H1 (cell line): ENCODE results near the gene ZNF45. TPM values are rescaled to one million over a fixed set of nuclear protein-coding genes. Genes with fewer than 3 reads are reported as not detected.

ENCODE experiments used
- CTCF ChIA-PET: fragments of 300-600 bp; sonication (Branson Sonifier 250); formaldehyde crosslinking; loops from one replicate; lab custom pipeline; 2021; ENCODE audit not compliant: partially characterized antibody; lab: Charles Lee
- POLR2A ChIA-PET: fragments of 300-600 bp; sonication (Branson Sonifier 250); formaldehyde crosslinking; loops from one replicate; lab custom pipeline; 2021; ENCODE audit warnings: inconsistent platforms; ENCODE audit not compliant: partially characterized antibody; lab: Charles Lee
- DNase-seq, 2 experiments: peaks; one replicate each; pipeline versions ENCODE4 v3.0.0 to v3.0.0-alpha.2; 2010 to 2022; ENCODE audit warnings: low spot score in 2 of 2, low read depth in 1 of 2, mixed read lengths in 1 of 2
- FAIRE-seq: peaks from 2 replicates; lab custom pipeline; 2011; peaks lifted over from hg19 to GRCh38; lab: Jason Lieb, UNC
- H2AFZ ChIP-seq: 2 replicates; pipeline ENCODE4 v1.8.1; 2012; ENCODE audit warnings: low read length, inconsistent platforms
- H2AK5ac ChIP-seq: 2 replicates; pipeline ENCODE4 v1.6.1; 2013; ENCODE audit warnings: low read depth, low read length
- H2BK120ac ChIP-seq: replicated peaks from 2 replicates; pipeline ENCODE3; 2013; ENCODE audit warnings: low read depth, low read length, inconsistent platforms
- H2BK12ac ChIP-seq: 2 replicates; pipeline ENCODE4 v1.6.1; 2013; ENCODE audit warnings: low read depth, low read length
- H2BK15ac ChIP-seq: 2 replicates; pipeline ENCODE4 v1.6.1; 2013; ENCODE audit warnings: low read length
- H2BK20ac ChIP-seq: 2 replicates; pipeline ENCODE4 v1.6.1; 2013; ENCODE audit warnings: low read length
- H2BK5ac ChIP-seq: 2 replicates; pipeline ENCODE4 v1.6.1; 2013; ENCODE audit warnings: low read depth, low read length
- H3K14ac ChIP-seq: 2 replicates; pipeline ENCODE4 v1.6.1; 2013; ENCODE audit warnings: inconsistent platforms; ENCODE audit not compliant: insufficient read length
- H3K18ac ChIP-seq: 2 replicates; pipeline ENCODE4 v1.6.1; 2013; ENCODE audit warnings: low read length; ENCODE audit errors: extremely low read depth
- H3K23ac ChIP-seq: 2 replicates; pipeline ENCODE4 v1.6.1; 2013; ENCODE audit warnings: inconsistent platforms; ENCODE audit not compliant: insufficient read length
- H3K23me2 ChIP-seq: 2 replicates; pipeline ENCODE4 v1.6.1; 2013; ENCODE audit warnings: low read depth, low read length
- H3K27ac ChIP-seq: 2 replicates; pipeline ENCODE4 v1.6.1; 2011; ENCODE audit warnings: low read depth, low read length, inconsistent platforms
- H3K27me3 ChIP-seq, 4 experiments: replicated peaks in 1 of 4; 1 replicate in 1 of 4; 2 replicates in 3 of 4; pipeline versions ENCODE4 v1.6.1 to v1.8.1; 2011 to 2013; ENCODE audit warnings: low read length in 3 of 4, mild to moderate bottlenecking in 3 of 4, inconsistent platforms in 2 of 4, mixed read lengths in 2 of 4, moderate library complexity in 1 of 4; ENCODE audit not compliant: control insufficient read depth in 3 of 4, insufficient read depth in 3 of 4; ENCODE audit errors: extremely low read depth in 1 of 4
- H3K36me3 ChIP-seq, 4 experiments: 2 replicates each; pipeline versions ENCODE4 v1.6.1 to v1.8.1; 2011 to 2013; ENCODE audit warnings: mild to moderate bottlenecking in 4 of 4, low read length in 3 of 4, moderate library complexity in 2 of 4, control low read depth in 1 of 4, inconsistent platforms in 1 of 4; ENCODE audit not compliant: insufficient read depth in 4 of 4, control insufficient read depth in 2 of 4
- H3K4ac ChIP-seq: replicated peaks from 2 replicates; pipeline ENCODE3; 2013; ENCODE audit warnings: low read length, low read depth, mixed read lengths, inconsistent platforms; ENCODE audit not compliant: insufficient read length
- H3K4me1 ChIP-seq, 4 experiments: replicated peaks in 1 of 4; 1 replicate in 1 of 4; 2 replicates in 3 of 4; pipeline versions ENCODE4 v1.6.1 to v1.8.1; 2011 to 2013; ENCODE audit warnings: low read length in 3 of 4, inconsistent platforms in 2 of 4, mixed read lengths in 1 of 4; ENCODE audit not compliant: insufficient read depth in 4 of 4, control insufficient read depth in 3 of 4
- H3K4me2 ChIP-seq, 2 experiments: 2 replicates each; pipeline versions ENCODE4 v1.6.1 to v1.8.1; 2011 to 2013; ENCODE audit warnings: low read depth in 2 of 2, low read length in 2 of 2, control low read depth in 1 of 2, inconsistent platforms in 1 of 2, mild to moderate bottlenecking in 1 of 2; ENCODE audit not compliant: insufficient read depth in 1 of 2
- H3K4me3 ChIP-seq, 4 experiments: fragments of 200-600, 300-600 bp in 1 of 4; sonication (generic), shearing (Covaris generic), sonication (Bioruptor Twin) in 1 of 4; 2 replicates each; pipeline versions ENCODE4 v1.5.1 to v1.8.1; 2011 to 2016; ENCODE audit warnings: low read length in 4 of 4, low read depth in 3 of 4, control low read depth in 2 of 4, inconsistent platforms in 2 of 4, mild to moderate bottlenecking in 2 of 4, mixed read lengths in 1 of 4, moderate library complexity in 1 of 4; ENCODE audit not compliant: insufficient read depth in 2 of 4; ENCODE audit errors: extremely low read depth in 1 of 4
- H3K56ac ChIP-seq: replicated peaks from 2 replicates; pipeline ENCODE3; 2013; ENCODE audit warnings: low read depth, mild to moderate bottlenecking, mixed read lengths, low read length, inconsistent platforms; ENCODE audit not compliant: insufficient read length
- H3K79me1 ChIP-seq: 2 replicates; pipeline ENCODE4 v1.6.1; 2013; ENCODE audit warnings: low read depth, low read length, control low read depth
- H3K79me2 ChIP-seq, 2 experiments: 2 replicates each; pipeline versions ENCODE4 v1.6.1 to v1.8.1; 2012 to 2013; ENCODE audit warnings: low read length in 2 of 2, mild to moderate bottlenecking in 2 of 2, inconsistent platforms in 1 of 2; ENCODE audit not compliant: insufficient read depth in 2 of 2, control insufficient read depth in 1 of 2
- H3K9ac ChIP-seq, 4 experiments: replicated peaks in 1 of 4; 1 replicate in 1 of 4; 2 replicates in 3 of 4; pipeline versions ENCODE4 v1.6.1 to v1.8.1; 2011 to 2013; ENCODE audit warnings: low read depth in 3 of 4, low read length in 3 of 4, control low read depth in 2 of 4, mild to moderate bottlenecking in 2 of 4, moderate library complexity in 2 of 4, inconsistent platforms in 1 of 4; ENCODE audit errors: extremely low read depth in 1 of 4
- H3K9me3 ChIP-seq, 2 experiments: 2 replicates each; pipeline versions ENCODE4 v1.6.1 to v1.8.1; 2012 to 2013; ENCODE audit warnings: mild to moderate bottlenecking in 2 of 2, moderate library complexity in 2 of 2, control low read depth in 1 of 2, inconsistent platforms in 1 of 2, low read depth in 1 of 2, low read length in 1 of 2, mixed read lengths in 1 of 2; ENCODE audit not compliant: insufficient read depth in 2 of 2
- H4K20me1 ChIP-seq, 2 experiments: replicated peaks in 1 of 2; 2 replicates each; pipeline versions ENCODE3 to v1.8.1; 2011 to 2013; ENCODE audit warnings: inconsistent platforms in 2 of 2, low read length in 2 of 2, mild to moderate bottlenecking in 1 of 2; ENCODE audit not compliant: insufficient read depth in 2 of 2, control insufficient read depth in 1 of 2
- H4K5ac ChIP-seq: 2 replicates; pipeline ENCODE4 v1.6.1; 2013; ENCODE audit warnings: low read length, low read depth, mixed read lengths, inconsistent platforms; ENCODE audit not compliant: insufficient read length
- H4K8ac ChIP-seq: 2 replicates; pipeline ENCODE4 v1.8.0; 2013; ENCODE audit warnings: mild to moderate bottlenecking, moderate library complexity, low read length, inconsistent platforms; ENCODE audit not compliant: insufficient read depth; ENCODE audit errors: extremely low read depth
- H4K91ac ChIP-seq: replicated peaks from 2 replicates; pipeline ENCODE3; 2013; ENCODE audit warnings: low read length, mixed read lengths, inconsistent platforms; ENCODE audit not compliant: insufficient read length
- SIRT6 ChIP-seq: IDR thresholded peaks from one replicate; pipeline ENCODE4 v1.7.1; 2012; ENCODE audit warnings: low read length, inconsistent platforms
- TCF12 ChIP-seq: IDR thresholded peaks from 2 replicates; pipeline ENCODE4 v1.6.1; 2011; ENCODE audit warnings: low read depth, mild to moderate bottlenecking, low read length
- WGBS, 2 experiments: shearing (Covaris generic) in 1 of 2; methylation state at CpG; one replicate each; pipeline versions ENCODE4 v1.1.6 to v1.1.7; 2013 to 2015; ENCODE audit warnings: low lambda C conversion rate in 2 of 2, mixed read lengths in 2 of 2, inconsistent platforms in 1 of 2, low coverage in 1 of 2, missing lambda C conversion rate in 1 of 2; ENCODE audit not compliant: insufficient replicate concordance in 2 of 2, insufficient coverage in 1 of 2, insufficient read length in 1 of 2; ENCODE audit errors: extremely low coverage in 1 of 2, missing lambda C conversion rate in 1 of 2; 5-methylcytosine and 5-hydroxymethylcytosine counted together
- polyA plus RNA-seq, 7 experiments: library from polyadenylated mRNA; depleted of rRNA in 3 of 7; stranded (reverse) in 5 of 7; unstranded in 2 of 7; fragments of >200 nt in 5 of 7; fragments of 200-250 nt in 2 of 7; gene quantifications; 1 replicate in 5 of 7; 2 replicates in 1 of 7; 4 replicates in 1 of 7; pipeline versions ENCODE4 v1.2.1 to v1.2.3, GENCODE V29; 2011 to 2013; ENCODE audit warnings: missing spikeins in 2 of 7, mixed read lengths in 2 of 7
- total RNA-seq: library from RNA; stranded (reverse); fragmentation: NEBNext Ultra II Directional; extraction: Animal tissue kit (Norgen Biotek cat#: 25700); gene quantifications from 2 replicates; pipeline ENCODE4 v1.2.1, GENCODE V29; 2021

ZNF45 gene
- total and polyA plus RNA-seq, 2 of the 8 experiments (the other 6 are each of a cell fraction or from before 2014, with no cell fraction given) = 4.6 to 16.2 TPM

- Histone ChIP-seq H3K23me2 (no peaks in the 10 kb centered on the region), H3K27ac (no peak overlapping the region), H4K20me1 (no peaks in the 10 kb centered on the region), H2BK12ac (no peak overlapping the region), H3K56ac (no peak overlapping the region), H2BK15ac (peak overlapping the region; percentile 78; the same call in 1 of the 2 replicates), H2BK5ac (no peak overlapping the region), H2AFZ (0 out of 2 replicates have a peak overlapping the region, but pooled peaks have one; percentile 99), H2BK120ac (no peak overlapping the region), H3K9me3 (peaks cover 0 to 7% of the 10 kb centered on the region in 2 experiments; a peak in 3 of 4 replicates), H3K4me2 (no peak overlapping the region; a peak in 1 of 4 replicates), H3K27me3 (no peaks in the 10 kb centered on the region), H3K9ac (no peak overlapping the region), H3K14ac (no peak overlapping the region), H3K79me1 (no peaks in the 10 kb centered on the region), H3K4me3 (peak overlapping the region in 1 of 4 experiments; percentile 86; a peak in 1 of 8 replicates), H2BK20ac (no peak overlapping the region), H4K8ac (no peak overlapping the region), H4K91ac (no peak overlapping the region), H3K4ac (no peak overlapping the region), H4K5ac (no peak overlapping the region), H3K23ac (no peak overlapping the region), H3K36me3 (peaks cover 0 to 8% (median 2%) of the 10 kb centered on the region in 4 experiments; a peak in 2 of 8 replicates), H2AK5ac (no peak overlapping the region), H3K4me1 (peaks cover 0 to 5% (median 1%) of the 10 kb centered on the region in 4 experiments; a peak in 1 of 7 replicates), H3K18ac (no peak overlapping the region), H3K79me2 (peaks cover 0 to 8% of the 10 kb centered on the region in 2 experiments; a peak in 1 of 4 replicates)
- FAIRE-seq (no peak), DNase-seq (no peak)
- TF ChIP-seq TCF12 = no peak
- no peak for TF ChIP-seq SIRT6
- 88% methylated on average over 5 of the region's 5 CpGs; no CpG with 5 or more reads in 1 of the 2 experiments for WGBS, 2 experiments
- ChIA-PET CTCF (interaction anchor here (0.9 to 1.1 kb wide), 2 partner anchors 15 to 74 kb away, joined by 3 read pairs; partner anchors contain the start of gene ZNF221), POLR2A (interaction anchor here (0.9 to 2.2 kb wide), 4 partner anchors 15 to 369 kb away, joined by 3 to 12 read pairs (median 6); partner anchors contain the start of genes ZNF155, ZNF221 and ZNF235)
Measured at GRCh38 chr19:43936188-43936587, 1.1 kb upstream of the ZNF45 start.
